ENCODE measurements around the gene FBXO10.
A peak's percentile ranks its signal among the peaks of the same experiment; 100 is the strongest.

- peak; percentile 81 for TF ChIP-seq POLR2A (IDR thresholded peaks at IDR 0.05; ENCODE audit: extremely low read depth, insufficient read length)
- TF ChIP-seq CTCF (IDR thresholded peaks at IDR 0.05; ENCODE audit: low read depth, low read length) = no peak
Observed at GRCh38 chr9:37592108-37592951, 16.1 kb upstream of the FBXO10 start, which contains the start of gene TOMM5.

Data from NB4 (cell line).